Activated naive CD8-positive, alpha-beta T cell treated with anti-CD3 and anti-CD28 coated beads, Interleukin-2, amount 10 ng/mL, durations not matched to agents 7 days and 5 days (primary cell): Measurements from ENCODE around the gene ADGRG6. TPM values are rescaled to one million over a fixed set of nuclear protein-coding genes. Genes with fewer than 3 reads are reported as not detected.

Source experiments
- ATAC-seq: fragments of 150-1000 bp; cut with Tn5 transposase; one replicate; pipeline ENCODE4 v1.10.0; 2021; ENCODE audit warnings: low read depth, moderate library complexity
- POLR2A ChIA-PET: fragments of 350-600 bp; sonication (Branson Sonifier 250); formaldehyde crosslinking; loops from one replicate; lab custom pipeline; 2021; ENCODE audit warnings: antibody characterized with exemption; lab: Charles Lee
- DNase-seq: peaks from one replicate; pipeline ENCODE4 v3.0.0; 2021
- H3K27ac Mint-ChIP-seq: one replicate; pipeline ENCODE4 v1.8.0; 2022; ENCODE audit warnings: mild to moderate bottlenecking, mixed read lengths
- H3K27me3 Mint-ChIP-seq: one replicate; pipeline ENCODE4 v1.8.0; 2022; ENCODE audit warnings: mild to moderate bottlenecking, moderate library complexity, mixed read lengths
- H3K36me3 Mint-ChIP-seq: one replicate; pipeline ENCODE4 v1.8.0; 2021; ENCODE audit warnings: mild to moderate bottlenecking, mixed read lengths
- H3K4me1 Mint-ChIP-seq: one replicate; pipeline ENCODE4 v1.8.0; 2021; ENCODE audit warnings: mixed read lengths
- H3K4me3 Mint-ChIP-seq: one replicate; pipeline ENCODE4 v1.8.0; 2022; ENCODE audit warnings: mild to moderate bottlenecking, moderate library complexity, mixed read lengths
- H3K9me3 Mint-ChIP-seq: one replicate; pipeline ENCODE4 v1.8.0; 2021; ENCODE audit warnings: mixed read lengths
- total RNA-seq, 2 experiments: library from RNA; stranded (reverse); gene quantifications; one replicate each; pipeline ENCODE4 v1.2.3, GENCODE V29; 2021

The ADGRG6 gene
- total RNA-seq, 2 experiments from 2014 or later, result 0.91 to 1.2 TPM

- Mint-ChIP-seq H3K27me3 (no peaks in the 10 kb centered on the region), H3K36me3 (no peaks in the 10 kb centered on the region), H3K4me3 (no peak overlapping the region), H3K9me3 (no peaks in the 10 kb centered on the region), H3K27ac (no peak overlapping the region), H3K4me1 (no peaks in the 10 kb centered on the region)
- DNase-seq (no peak), ATAC-seq (peak; percentile 33)
- POLR2A ChIA-PET, result no interaction called here
These were observed 15.1 kb downstream of the ADGRG6 start for GRCh38 chr6:142316791-142317368.

- H3K4me3 Mint-ChIP-seq, result no peak overlapping the region
- DNase-seq, result no peak
- H3K36me3 Mint-ChIP-seq, result no peaks in the 10 kb centered on the region
- H3K4me1 Mint-ChIP-seq, result no peaks in the 10 kb centered on the region
- H3K27me3 Mint-ChIP-seq, result no peaks in the 10 kb centered on the region
- POLR2A ChIA-PET, result interaction anchor here (0.8 kb wide), 1 partner anchor 68 kb away, joined by 3 read pairs; no protein-coding TSS in a partner anchor
- ATAC-seq, result peak; percentile 34
- no peaks in the 10 kb centered on the region for H3K9me3 Mint-ChIP-seq
- no peak overlapping the region for H3K27ac Mint-ChIP-seq
These were observed 16.9 kb downstream of the ADGRG6 start for GRCh38 chr6:142318714-142319113.

DNA sequence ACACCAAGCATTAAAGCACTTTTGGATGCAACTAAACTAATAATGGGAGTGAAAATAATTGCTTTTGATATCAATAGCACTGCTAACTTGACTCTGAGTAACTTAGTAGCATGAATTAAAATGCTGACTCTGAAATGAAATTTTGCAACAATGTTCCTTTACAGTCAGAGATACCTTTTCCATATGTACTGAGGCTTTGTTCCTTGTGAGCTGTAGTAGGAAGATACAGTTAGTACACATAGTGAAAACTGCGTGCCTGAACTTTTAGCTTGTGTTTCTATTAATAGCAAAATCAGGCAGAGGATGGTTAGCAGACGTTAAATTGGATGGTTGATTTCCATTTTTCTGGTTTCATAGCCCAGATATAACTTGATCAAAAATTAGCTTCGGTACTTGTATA lies 18.6 kb downstream of the ADGRG6 start:
- POLR2A ChIA-PET, result no interaction called here

DNA sequence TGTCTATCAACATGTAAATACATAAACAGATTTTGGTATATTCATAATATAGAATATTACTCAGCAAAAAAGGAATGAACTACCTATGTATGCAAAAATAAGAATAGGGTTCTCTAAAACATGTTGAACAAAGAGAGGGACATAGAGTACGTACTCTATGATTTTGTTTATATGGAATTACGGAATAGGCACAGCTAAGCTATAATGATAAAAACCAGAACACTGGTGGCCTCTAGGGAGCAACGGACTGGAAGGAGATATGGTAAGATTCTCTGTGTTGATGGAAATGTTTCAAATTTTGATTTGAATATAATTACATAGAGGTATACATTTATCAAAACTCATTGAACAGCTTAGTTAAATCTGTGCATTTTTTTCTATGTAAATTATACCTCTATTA lies 19.6 kb downstream of the ADGRG6 start:
- Mint-ChIP-seq H3K36me3 (no peaks in the 10 kb centered on the region), H3K4me1 (no peaks in the 10 kb centered on the region), H3K27me3 (peaks cover 4% of the 10 kb centered on the region), H3K4me3 (no peak overlapping the region), H3K27ac (no peak overlapping the region), H3K9me3 (no peaks in the 10 kb centered on the region)
- DNase-seq, result no peak
- POLR2A ChIA-PET, result no interaction called here
- ATAC-seq, result no peak

More for the DNA sequence above, 18.6 kb downstream of the ADGRG6 start:
- Mint-ChIP-seq H3K27me3 (peaks cover 1% of the 10 kb centered on the region), H3K4me3 (no peak overlapping the region), H3K4me1 (no peaks in the 10 kb centered on the region), H3K9me3 (no peaks in the 10 kb centered on the region), H3K27ac (no peak overlapping the region), H3K36me3 (no peaks in the 10 kb centered on the region)
- DNase-seq, result no peak
- ATAC-seq, result no peak

- DNase-seq, result no peak
- POLR2A ChIA-PET, result no interaction called here
- no peak for ATAC-seq
- no peaks in the 10 kb centered on the region for H3K9me3 Mint-ChIP-seq
- H3K36me3 Mint-ChIP-seq, result no peaks in the 10 kb centered on the region
- no peak overlapping the region for H3K27ac Mint-ChIP-seq
- H3K27me3 Mint-ChIP-seq, result peaks cover 9% of the 10 kb centered on the region
- H3K4me1 Mint-ChIP-seq, result no peaks in the 10 kb centered on the region
- H3K4me3 Mint-ChIP-seq, result no peak overlapping the region
These were observed 20.3 kb downstream of the ADGRG6 start for GRCh38 chr6:142322066-142322465.

GRCh38 chr6:142322504-142323198 lies 20.8 kb downstream of the ADGRG6 start:
- POLR2A ChIA-PET, result no interaction called here
- H3K27me3 Mint-ChIP-seq, result peaks cover 9% of the 10 kb centered on the region
- no peaks in the 10 kb centered on the region for H3K9me3 Mint-ChIP-seq
- no peak overlapping the region for H3K4me3 Mint-ChIP-seq
- ATAC-seq, result no peak
- H3K27ac Mint-ChIP-seq, result no peak overlapping the region
- DNase-seq, result no peak
- H3K36me3 Mint-ChIP-seq, result no peaks in the 10 kb centered on the region
- no peaks in the 10 kb centered on the region for H3K4me1 Mint-ChIP-seq

GRCh38 chr6:142323377-142323776 lies 21.6 kb downstream of the ADGRG6 start:
- H3K27ac Mint-ChIP-seq, result no peak overlapping the region
- POLR2A ChIA-PET, result no interaction called here
- H3K9me3 Mint-ChIP-seq, result no peaks in the 10 kb centered on the region
- ATAC-seq (no peak), DNase-seq (no peak)
- no peaks in the 10 kb centered on the region for H3K4me1 Mint-ChIP-seq
- H3K36me3 Mint-ChIP-seq, result no peaks in the 10 kb centered on the region
- peaks cover 9% of the 10 kb centered on the region for H3K27me3 Mint-ChIP-seq
- no peak overlapping the region for H3K4me3 Mint-ChIP-seq

DNA sequence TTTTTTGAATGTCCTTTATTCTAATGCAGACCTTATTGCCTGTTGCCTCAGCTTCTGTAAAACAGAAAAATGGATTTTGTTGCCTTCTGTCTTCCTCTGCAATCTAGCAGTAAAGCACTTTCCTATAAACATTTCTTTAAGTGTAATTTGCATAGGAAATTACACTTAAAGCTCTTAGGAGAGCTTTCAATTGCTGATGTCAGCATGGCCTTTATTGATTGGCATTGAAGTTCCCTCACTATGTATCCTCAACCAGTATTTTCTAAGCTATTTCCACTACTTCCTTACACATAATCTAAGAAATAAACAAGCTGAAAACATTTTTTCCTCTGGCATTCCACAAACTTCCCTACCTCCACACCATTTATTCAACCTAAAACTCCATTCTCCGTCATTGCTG lies 22.3 kb downstream of the ADGRG6 start:
- Mint-ChIP-seq H3K36me3 (no peaks in the 10 kb centered on the region), H3K27me3 (peaks cover 9% of the 10 kb centered on the region), H3K27ac (no peak overlapping the region), H3K9me3 (no peaks in the 10 kb centered on the region), H3K4me1 (no peaks in the 10 kb centered on the region), H3K4me3 (no peak overlapping the region)
- DNase-seq, result no peak
- POLR2A ChIA-PET, result no interaction called here
- no peak for ATAC-seq

GRCh38 chr6:142325111-142325510 lies 23.3 kb downstream of the ADGRG6 start:
- no peak for DNase-seq
- H3K9me3 Mint-ChIP-seq, result no peaks in the 10 kb centered on the region
- peaks cover 9% of the 10 kb centered on the region for H3K27me3 Mint-ChIP-seq
- H3K27ac Mint-ChIP-seq, result no peak overlapping the region
- ATAC-seq, result no peak
- POLR2A ChIA-PET, result no interaction called here
- peaks cover 2% of the 10 kb centered on the region for H3K4me1 Mint-ChIP-seq
- no peaks in the 10 kb centered on the region for H3K36me3 Mint-ChIP-seq
- no peak overlapping the region for H3K4me3 Mint-ChIP-seq

GRCh38 chr6:142326540-142326939 lies 24.7 kb downstream of the ADGRG6 start:
- Mint-ChIP-seq H3K27me3 (peaks cover 9% of the 10 kb centered on the region), H3K9me3 (no peaks in the 10 kb centered on the region), H3K4me1 (peaks cover 10% of the 10 kb centered on the region), H3K4me3 (no peak overlapping the region), H3K27ac (no peak overlapping the region), H3K36me3 (no peaks in the 10 kb centered on the region)
- DNase-seq (no peak), ATAC-seq (no peak)
- POLR2A ChIA-PET, result no interaction called here

DNA sequence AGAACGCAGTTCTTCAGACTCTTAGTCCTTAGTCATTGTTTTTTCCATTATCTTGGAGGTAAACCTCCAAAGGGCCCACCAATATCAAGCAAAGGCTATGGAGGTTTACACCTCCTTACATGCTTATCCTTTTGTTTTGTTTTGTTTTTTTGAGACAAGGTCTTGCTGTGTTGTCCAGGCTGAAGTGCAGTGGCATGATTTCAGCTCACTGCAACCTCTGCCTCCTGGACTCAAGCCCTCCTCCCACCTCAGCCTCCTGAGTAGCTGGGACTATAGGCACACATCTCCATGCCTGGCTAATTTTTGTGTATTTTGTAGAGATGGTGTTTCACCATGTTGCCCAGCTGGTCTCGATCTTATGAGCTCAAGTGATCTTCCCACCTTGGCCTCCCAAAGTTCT lies 26.3 kb downstream of the ADGRG6 start:
- POLR2A ChIA-PET, result no interaction called here
- no peak for DNase-seq
- no peak overlapping the region for H3K27ac Mint-ChIP-seq
- H3K9me3 Mint-ChIP-seq, result no peaks in the 10 kb centered on the region
- no peaks in the 10 kb centered on the region for H3K36me3 Mint-ChIP-seq
- H3K27me3 Mint-ChIP-seq, result peaks cover 9% of the 10 kb centered on the region
- H3K4me3 Mint-ChIP-seq, result no peak overlapping the region
- peaks cover 12% of the 10 kb centered on the region for H3K4me1 Mint-ChIP-seq
- no peak for ATAC-seq

- no peaks in the 10 kb centered on the region for H3K9me3 Mint-ChIP-seq
- POLR2A ChIA-PET, result no interaction called here
- peaks cover 9% of the 10 kb centered on the region for H3K27me3 Mint-ChIP-seq
- no peak for DNase-seq
- peaks cover 12% of the 10 kb centered on the region for H3K4me1 Mint-ChIP-seq
- ATAC-seq, result no peak
- H3K4me3 Mint-ChIP-seq, result no peak overlapping the region
- no peak overlapping the region for H3K27ac Mint-ChIP-seq
- no peaks in the 10 kb centered on the region for H3K36me3 Mint-ChIP-seq
These were observed 27.8 kb downstream of the ADGRG6 start for GRCh38 chr6:142329486-142330113.

DNA sequence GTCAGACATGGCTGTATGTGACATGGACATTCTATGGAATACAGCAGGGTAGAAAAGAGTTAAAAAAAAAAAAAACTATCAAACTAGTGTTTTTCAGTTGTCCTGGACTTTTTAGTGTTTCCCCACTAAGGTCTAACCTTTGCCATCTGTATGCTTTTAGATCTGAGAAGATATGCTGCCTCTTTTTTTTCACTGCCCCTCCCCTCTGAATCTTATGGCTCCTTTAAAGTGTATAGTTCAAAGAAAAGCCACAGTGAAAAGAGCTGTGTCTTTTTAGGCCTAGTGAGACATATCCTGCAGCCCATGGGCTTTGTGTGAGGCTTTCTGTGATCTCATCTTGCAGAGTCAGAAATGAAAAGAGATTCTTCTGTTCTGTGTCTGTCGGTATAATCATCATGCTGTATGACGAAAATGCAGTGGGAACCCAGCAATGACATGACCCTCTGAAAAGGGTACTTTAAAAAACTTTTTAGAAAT lies 29.3 kb downstream of the ADGRG6 start:
- ATAC-seq, result peak; percentile 100
- peak overlapping the region; percentile 36 for H3K27ac Mint-ChIP-seq

GRCh38 chr6:142331601-142332000 lies 29.8 kb downstream of the ADGRG6 start:
- POLR2A ChIA-PET, result no interaction called here
- no peak for DNase-seq

More for the DNA sequence above, 29.3 kb downstream of the ADGRG6 start:
- DNase-seq, result no peak
- Mint-ChIP-seq H3K27me3 (peaks cover 7% of the 10 kb centered on the region), H3K4me3 (peak overlapping the region; percentile 41), H3K4me1 (peaks cover 13% of the 10 kb centered on the region), H3K9me3 (no peaks in the 10 kb centered on the region), H3K36me3 (no peaks in the 10 kb centered on the region)
- POLR2A ChIA-PET, result no interaction called here

More at GRCh38 chr6:142331601-142332000, 29.8 kb downstream of the ADGRG6 start:
- H3K4me1 Mint-ChIP-seq, result peaks cover 13% of the 10 kb centered on the region
- H3K27me3 Mint-ChIP-seq, result peaks cover 4% of the 10 kb centered on the region
- ATAC-seq, result no peak
- H3K36me3 Mint-ChIP-seq, result no peaks in the 10 kb centered on the region
- peak overlapping the region; percentile 41 for H3K4me3 Mint-ChIP-seq
- peak overlapping the region; percentile 36 for H3K27ac Mint-ChIP-seq
- H3K9me3 Mint-ChIP-seq, result no peaks in the 10 kb centered on the region
